HCT116 (cell line): ENCODE data around the gene ESPN.

ENCODE experiments used
- CEBPB ChIP-seq: IDR thresholded peaks from 2 replicates; pipeline ENCODE4 v1.6.1; 2012; ENCODE audit warnings: low read depth
- CTCF ChIP-seq, 3 experiments: fragments of 200-600 bp in 1 of 3; sonication (generic) in 1 of 3; IDR thresholded peaks in 2 of 3; conservative IDR thresholded peaks in 1 of 3; 2 replicates each; pipeline ENCODE4 v1.5.1; 2012 to 2017; ENCODE audit warnings: low read depth in 2 of 3, low read length in 2 of 3, antibody characterized with exemption in 1 of 3, borderline replicate concordance in 1 of 3, control low read depth in 1 of 3, mild to moderate bottlenecking in 1 of 3, mixed read lengths in 1 of 3, mixed run types in 1 of 3, moderate library complexity in 1 of 3; ENCODE audit not compliant: insufficient read depth in 1 of 3
- EZH2phosphoT487 ChIP-seq: fragments of 200-600 bp; IDR thresholded peaks from 2 replicates; pipeline ENCODE4 v1.6.1; 2018; ENCODE audit warnings: antibody characterized with exemption, borderline replicate concordance
- MAX ChIP-seq: IDR thresholded peaks from 2 replicates; pipeline ENCODE4 v1.6.1; 2012
- POLR2A ChIP-seq: IDR thresholded peaks from 2 replicates; pipeline ENCODE4 v1.7.0; 2011; ENCODE audit warnings: borderline replicate concordance; ENCODE audit not compliant: insufficient read depth, insufficient read length; ENCODE audit errors: extremely low read depth
- RAD21 ChIP-seq: IDR thresholded peaks from 2 replicates; pipeline ENCODE4 v1.6.1; 2012; ENCODE audit warnings: low read depth, mild to moderate bottlenecking
- REST ChIP-seq: IDR thresholded peaks from 2 replicates; pipeline ENCODE4 v1.6.1; 2012; ENCODE audit warnings: low read depth
- SP1 ChIP-seq: IDR thresholded peaks from 2 replicates; pipeline ENCODE4 v1.6.1; 2012; ENCODE audit warnings: low read depth
- YY1 ChIP-seq: IDR thresholded peaks from 2 replicates; pipeline ENCODE4 v1.6.1; 2011; ENCODE audit warnings: low read length, low read depth, moderate library complexity, mild to moderate bottlenecking; ENCODE audit not compliant: insufficient replicate concordance; ENCODE audit errors: extremely low read depth

GRCh38 chr1:6416295-6416656 lies 8.3 kb upstream of the ESPN start:
- no peak for TF ChIP-seq YY1
- no peak for TF ChIP-seq EZH2phosphoT487
- TF ChIP-seq CTCF (IDR thresholded peaks at IDR 0.05 in 2 of 3, conservative IDR thresholded peaks at IDR 0.05 in 1 of 3; ENCODE audit: borderline replicate concordance in 1 of 3, insufficient read depth in 1 of 3, low read depth in 2 of 3, low read length in 2 of 3), result no peak
- no peak for TF ChIP-seq SP1
- no peak for TF ChIP-seq MAX
- TF ChIP-seq CEBPB, result no peak
- no peak for TF ChIP-seq RAD21
- TF ChIP-seq POLR2A, result no peak
- no peak for TF ChIP-seq REST
